ENCODE measurements around the gene SMIM5. TPM values are rescaled to one million over a fixed set of nuclear protein-coding genes. Genes with fewer than 3 reads are reported as not detected.
"Not testable (repeated sequence)": the region's sequence is repeated elsewhere in the genome, so short reads cannot be mapped to it uniquely, and the experiment has no call there.

SMIM5 gene
- total RNA-seq, 1 donor from 2014 or later = 1.7 TPM

DNA sequence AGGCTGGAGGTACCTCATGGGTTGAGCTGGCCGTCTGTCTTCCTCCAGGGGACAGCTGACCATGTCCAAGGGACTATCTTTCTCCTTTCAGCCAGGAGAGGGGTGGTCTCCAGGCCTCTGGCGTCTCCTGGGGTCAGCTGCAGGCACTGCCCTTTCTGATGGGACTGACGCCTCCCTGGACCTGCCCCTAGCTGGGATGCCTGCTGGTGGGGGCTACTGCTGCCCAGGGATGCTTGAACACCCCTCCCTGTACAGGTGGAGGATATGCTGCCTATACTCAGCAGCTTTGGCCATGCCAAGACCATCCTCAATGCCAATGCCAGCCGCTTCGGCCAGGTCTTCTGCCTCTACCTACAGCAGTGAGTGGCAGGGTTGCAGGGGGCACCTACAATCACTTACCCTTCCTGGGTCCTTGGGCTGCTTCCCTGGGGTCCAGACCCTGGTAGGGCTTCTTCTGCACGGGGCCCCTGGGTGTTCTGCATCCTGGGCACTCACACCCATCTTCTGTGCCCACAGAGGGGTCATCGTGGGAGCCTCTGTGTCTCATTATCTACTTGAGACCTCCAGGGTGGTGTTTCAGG is 41.4 kb upstream of the SMIM5 start:
- H3K4me3 Mint-ChIP-seq = no peak overlapping the region
- peaks cover 2% of the 10 kb centered on the region for H3K36me3 Mint-ChIP-seq (ENCODE audit: low read depth)
- H3K27ac Mint-ChIP-seq = no peak overlapping the region
- intact Hi-C loops (cut with micrococcal nuclease) = no loop called here
- no peak for ATAC-seq (ENCODE audit: low read depth)
- H3K4me1 Mint-ChIP-seq = peaks cover 16% of the 10 kb centered on the region
- H3K27me3 Mint-ChIP-seq = no peaks in the 10 kb centered on the region
- ChIA-PET CTCF (interaction anchor here (1.0 kb wide), 1 partner anchor 157 kb away, joined by 3 read pairs; no protein-coding TSS in a partner anchor), POLR2A (no interaction called here)
- DNase-seq = no peak
- TF ChIP-seq, protein P1, sequence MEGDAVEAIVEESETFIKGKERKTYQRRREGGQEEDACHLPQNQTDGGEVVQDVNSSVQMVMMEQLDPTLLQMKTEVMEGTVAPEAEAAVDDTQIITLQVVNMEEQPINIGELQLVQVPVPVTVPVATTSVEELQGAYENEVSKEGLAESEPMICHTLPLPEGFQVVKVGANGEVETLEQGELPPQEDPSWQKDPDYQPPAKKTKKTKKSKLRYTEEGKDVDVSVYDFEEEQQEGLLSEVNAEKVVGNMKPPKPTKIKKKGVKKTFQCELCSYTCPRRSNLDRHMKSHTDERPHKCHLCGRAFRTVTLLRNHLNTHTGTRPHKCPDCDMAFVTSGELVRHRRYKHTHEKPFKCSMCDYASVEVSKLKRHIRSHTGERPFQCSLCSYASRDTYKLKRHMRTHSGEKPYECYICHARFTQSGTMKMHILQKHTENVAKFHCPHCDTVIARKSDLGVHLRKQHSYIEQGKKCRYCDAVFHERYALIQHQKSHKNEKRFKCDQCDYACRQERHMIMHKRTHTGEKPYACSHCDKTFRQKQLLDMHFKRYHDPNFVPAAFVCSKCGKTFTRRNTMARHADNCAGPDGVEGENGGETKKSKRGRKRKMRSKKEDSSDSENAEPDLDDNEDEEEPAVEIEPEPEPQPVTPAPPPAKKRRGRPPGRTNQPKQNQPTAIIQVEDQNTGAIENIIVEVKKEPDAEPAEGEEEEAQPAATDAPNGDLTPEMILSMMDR (IDR thresholded peaks at IDR 0.05) = no peak
- no peaks in the 10 kb centered on the region for H3K9me3 Mint-ChIP-seq

- POLR2A ChIA-PET = interaction anchor here (0.7 kb wide), 1 partner anchor 388 kb away, joined by 4 read pairs; no protein-coding TSS in a partner anchor
- intact Hi-C loops (cut with micrococcal nuclease) = no loop called here
- no peak overlapping the region for H3K27ac Mint-ChIP-seq
These were observed 40.8 kb upstream of the SMIM5 start for GRCh38 chr17:75592348-75593020.

DNA sequence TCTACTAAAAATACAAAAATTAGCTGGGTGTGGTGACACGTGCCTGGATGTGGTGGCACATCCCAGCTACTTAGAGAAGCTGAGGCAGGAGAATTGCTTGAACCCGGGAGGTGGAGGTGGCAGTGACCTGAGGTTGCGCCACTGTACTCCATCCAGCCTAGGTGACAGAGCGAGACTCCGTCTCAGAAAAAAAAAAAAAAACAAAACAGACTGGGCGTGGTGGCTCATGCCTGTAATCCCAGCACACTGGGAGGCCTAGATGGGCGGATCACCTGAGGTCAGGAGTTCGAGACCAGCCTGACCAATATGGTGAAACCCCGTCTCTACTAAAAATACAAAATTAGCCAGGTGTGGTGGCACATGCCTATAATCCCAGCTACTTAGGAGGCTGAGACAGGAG is 39.8 kb upstream of the SMIM5 start:
- H3K4me1 Mint-ChIP-seq; H3K36me3 Mint-ChIP-seq (ENCODE audit: low read depth); intact Hi-C loops (cut with micrococcal nuclease); H3K4me3 Mint-ChIP-seq; H3K9me3 Mint-ChIP-seq; CTCF ChIA-PET; DNase-seq; H3K27ac Mint-ChIP-seq; ATAC-seq (ENCODE audit: low read depth); H3K27me3 Mint-ChIP-seq: not testable (repeated sequence)
- POLR2A ChIA-PET = interaction anchor here (0.7 kb wide), 1 partner anchor 464 kb away, joined by 3 read pairs; no protein-coding TSS in a partner anchor

More at GRCh38 chr17:75592348-75593020, 40.8 kb upstream of the SMIM5 start:
- Mint-ChIP-seq H3K9me3 (no peaks in the 10 kb centered on the region), H3K36me3 (ENCODE audit: low read depth) (peaks cover 2% of the 10 kb centered on the region), H3K4me1 (peaks cover 13% of the 10 kb centered on the region), H3K4me3 (no peak overlapping the region), H3K27me3 (no peaks in the 10 kb centered on the region)
- CTCF ChIA-PET = interaction anchor here (1.0 kb wide), 1 partner anchor 157 kb away, joined by 3 read pairs; no protein-coding TSS in a partner anchor
- no peak for DNase-seq
- ATAC-seq (ENCODE audit: low read depth) = no peak
- TF ChIP-seq, protein P1 (IDR thresholded peaks at IDR 0.05) = no peak

- no peak overlapping the region for H3K27ac Mint-ChIP-seq
- ChIA-PET POLR2A (interaction anchor here (0.6 kb wide), 1 partner anchor 22 kb away, joined by 4 read pairs; no protein-coding TSS in a partner anchor), CTCF (no interaction called here)
- DNase-seq = no peak
- H3K9me3 Mint-ChIP-seq = no peaks in the 10 kb centered on the region
- H3K27me3 Mint-ChIP-seq = no peaks in the 10 kb centered on the region
- H3K4me3 Mint-ChIP-seq = no peak overlapping the region
- ATAC-seq (ENCODE audit: low read depth) = no peak
- H3K36me3 Mint-ChIP-seq (ENCODE audit: low read depth) = peaks cover 2% of the 10 kb centered on the region
- intact Hi-C loops (cut with micrococcal nuclease) = no loop called here
- H3K4me1 Mint-ChIP-seq = peaks cover 10% of the 10 kb centered on the region
- TF ChIP-seq, protein P1 (IDR thresholded peaks at IDR 0.05) = no peak
These were observed 38.5 kb upstream of the SMIM5 start for GRCh38 chr17:75594499-75595283.

- no peak overlapping the region for H3K27ac Mint-ChIP-seq
- H3K9me3 Mint-ChIP-seq = no peaks in the 10 kb centered on the region
- TF ChIP-seq, protein P1 (IDR thresholded peaks at IDR 0.05) = no peak
- ATAC-seq (ENCODE audit: low read depth) = no peak
- no peaks in the 10 kb centered on the region for H3K27me3 Mint-ChIP-seq
- H3K36me3 Mint-ChIP-seq (ENCODE audit: low read depth) = peaks cover 2% of the 10 kb centered on the region
- H3K4me1 Mint-ChIP-seq = peaks cover 6% of the 10 kb centered on the region
- no peak overlapping the region for H3K4me3 Mint-ChIP-seq
- DNase-seq = no peak
- ChIA-PET CTCF (no interaction called here), POLR2A (no interaction called here)
- intact Hi-C loops (cut with micrococcal nuclease) = no loop called here
These were observed 37.8 kb upstream of the SMIM5 start for GRCh38 chr17:75595284-75595919.
